ENCODE results near the gene TBC1D14.
"Not testable (repeated sequence)": the region's sequence is repeated elsewhere in the genome, so short reads cannot be mapped to it uniquely, and the experiment has no call there.

Gene TBC1D14

DNA sequence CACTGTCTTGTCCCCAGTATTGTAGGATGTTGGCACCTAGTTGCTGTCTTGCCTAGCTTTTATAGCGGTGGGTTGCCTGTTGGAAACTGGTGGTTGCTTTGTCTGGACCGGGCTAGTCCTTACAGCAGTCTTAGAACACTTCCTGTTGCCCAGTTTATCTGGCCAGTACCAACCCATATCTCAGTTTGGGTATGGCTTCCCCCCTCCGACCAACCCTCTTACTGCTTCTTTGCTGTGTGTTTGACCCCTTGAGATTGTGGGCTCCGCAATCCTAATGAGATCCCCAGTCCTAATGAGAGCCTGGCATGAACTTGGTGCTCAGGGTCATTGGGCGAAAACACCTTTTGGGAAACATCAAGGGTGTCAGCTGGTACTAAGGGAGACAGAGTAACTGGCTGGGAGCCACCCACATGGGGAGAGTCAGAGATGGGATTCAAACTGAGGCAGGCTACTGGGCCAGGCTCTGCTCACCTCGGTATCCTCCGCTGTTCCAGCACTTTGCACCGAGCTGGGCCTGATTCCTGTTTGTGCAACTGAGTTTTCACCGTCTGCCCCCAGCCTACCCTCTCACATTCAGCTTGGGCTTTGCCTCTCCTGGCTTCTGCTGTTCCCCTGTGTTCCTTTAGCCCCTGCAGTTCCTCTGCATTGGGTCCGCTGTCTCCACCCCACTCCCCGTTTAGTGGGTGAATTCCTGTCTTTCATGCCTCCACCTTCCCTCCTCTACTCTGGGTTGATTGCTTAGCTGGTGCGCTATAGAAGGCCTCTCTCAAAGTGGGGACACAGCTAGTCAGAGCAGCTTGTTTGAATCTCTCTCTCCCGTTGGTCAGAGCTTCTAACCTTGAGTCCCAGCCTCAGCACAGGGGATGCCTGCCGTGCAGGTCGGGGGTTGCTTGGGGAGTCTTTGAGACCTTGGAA, 1.6 kb downstream of the TBC1D14 start:
- no peak for DNase-seq

- not testable (repeated sequence) for DNase-seq
Measured at GRCh38 chr4:6911917-6912316, 2.3 kb downstream of the TBC1D14 start.

DNA sequence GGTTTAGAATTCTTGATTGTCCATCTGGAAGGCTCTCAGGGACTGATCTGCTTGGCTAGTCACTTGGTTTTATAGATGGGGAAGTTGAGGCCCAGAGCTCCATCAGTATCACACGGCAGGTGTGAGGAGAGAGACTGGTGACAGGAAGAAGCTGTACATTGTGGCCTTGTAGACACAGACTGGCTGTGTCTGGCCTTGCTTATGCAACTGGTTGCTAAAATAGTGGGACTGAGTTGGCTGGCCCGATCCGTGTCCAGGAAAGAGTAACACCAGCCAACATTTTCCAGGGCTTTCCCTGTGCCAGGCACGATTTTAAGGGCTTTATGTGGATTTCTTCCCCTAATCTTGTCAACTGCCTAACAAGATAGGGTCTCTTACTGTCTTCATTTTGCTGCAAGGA, 2.8 kb downstream of the TBC1D14 start:
- DNase-seq: no peak

- DNase-seq: no peak
Measured at GRCh38 chr4:6913350-6913905, 3.8 kb downstream of the TBC1D14 start.

DNA sequence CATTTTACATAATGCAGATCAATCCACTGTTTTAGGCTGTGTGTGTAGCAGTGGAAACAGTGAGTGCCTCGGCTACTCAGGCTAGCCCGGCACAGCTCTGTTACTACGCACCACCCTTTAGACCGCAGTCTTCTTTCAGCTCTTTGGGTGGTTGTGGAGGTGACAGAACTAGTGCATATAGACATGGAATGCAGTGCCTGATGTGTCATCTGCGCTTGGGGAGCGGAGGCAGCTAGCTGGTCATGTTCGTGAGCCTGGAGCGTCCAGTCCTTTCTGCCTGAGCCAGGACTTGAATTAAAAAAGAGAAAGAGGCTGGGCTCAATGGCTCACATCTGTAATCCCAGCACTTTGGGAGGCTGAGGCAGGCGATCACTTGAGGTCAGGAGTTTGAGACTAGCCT, 4.8 kb downstream of the TBC1D14 start:
- no peak for DNase-seq

GRCh38 chr4:6915041-6916005, 5.7 kb downstream of the TBC1D14 start:
- no peak for DNase-seq

DNA sequence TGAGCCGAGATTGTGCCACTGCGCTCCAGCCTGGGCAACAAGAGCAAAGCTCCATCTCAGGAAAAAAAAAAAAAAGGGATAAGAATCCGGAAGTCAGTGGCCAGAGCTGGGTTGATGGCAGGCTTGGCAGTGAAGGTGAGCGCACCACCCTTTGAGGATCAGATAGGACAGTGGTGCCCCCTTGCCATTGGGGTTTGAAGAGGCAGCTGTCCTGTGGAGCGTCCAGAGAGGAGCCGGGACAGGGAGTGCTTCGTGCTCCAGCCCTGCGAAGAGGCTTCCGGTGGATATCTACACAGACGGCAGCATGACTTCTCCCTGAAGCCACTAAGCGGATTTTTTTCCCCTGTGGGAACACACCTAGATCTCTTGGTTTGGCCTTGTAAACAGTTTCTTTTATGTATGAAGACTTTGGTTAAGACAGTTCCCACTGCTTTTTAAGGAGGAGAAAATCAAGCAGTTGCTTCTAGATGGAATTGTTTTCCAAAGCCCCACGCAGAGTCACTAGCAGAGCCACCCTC, 6.5 kb downstream of the TBC1D14 start:
- no peak for DNase-seq

DNA sequence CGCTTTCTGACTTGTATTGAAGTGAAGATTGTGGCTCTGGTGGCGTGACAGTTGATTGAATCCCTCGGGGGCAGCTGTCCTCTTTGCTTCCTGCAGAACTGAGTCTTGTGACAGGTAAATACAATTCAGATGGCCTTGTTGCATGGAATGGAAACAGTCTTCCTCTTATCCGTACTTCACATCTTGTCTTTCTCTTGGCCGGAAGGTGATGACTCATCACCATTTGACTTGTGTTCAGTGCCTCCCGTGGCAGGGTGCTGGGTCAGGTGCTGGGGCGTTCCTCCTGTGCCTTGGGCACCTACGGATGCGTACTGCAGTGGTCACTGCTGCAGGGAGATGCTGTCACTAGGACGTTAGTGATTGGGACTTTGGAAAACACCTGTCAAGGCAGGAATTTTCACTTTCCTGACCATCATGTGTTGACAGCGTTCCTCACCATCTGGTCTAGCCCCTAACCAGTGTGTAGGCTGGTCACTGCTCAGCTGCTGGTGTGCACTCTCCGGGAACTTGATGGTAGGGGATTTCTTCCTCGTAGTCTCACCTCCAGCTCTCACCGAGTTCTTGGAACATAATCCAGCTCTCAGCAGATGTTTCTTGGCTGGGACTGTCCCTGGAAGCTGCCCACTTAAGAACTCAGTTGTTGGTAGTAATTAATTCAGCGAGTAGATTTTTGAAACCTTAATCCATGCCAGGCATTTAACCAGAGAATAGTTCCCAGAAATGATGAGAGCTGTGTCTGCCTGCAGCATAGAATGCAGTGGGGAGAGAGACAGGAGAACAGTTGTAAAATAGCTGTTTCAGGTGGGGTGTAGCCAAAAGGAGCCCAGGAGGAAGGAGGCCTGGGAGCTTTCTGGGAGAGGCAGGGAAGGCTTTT, 7.2 kb downstream of the TBC1D14 start:
- DNase-seq: peak; percentile 58

DNA sequence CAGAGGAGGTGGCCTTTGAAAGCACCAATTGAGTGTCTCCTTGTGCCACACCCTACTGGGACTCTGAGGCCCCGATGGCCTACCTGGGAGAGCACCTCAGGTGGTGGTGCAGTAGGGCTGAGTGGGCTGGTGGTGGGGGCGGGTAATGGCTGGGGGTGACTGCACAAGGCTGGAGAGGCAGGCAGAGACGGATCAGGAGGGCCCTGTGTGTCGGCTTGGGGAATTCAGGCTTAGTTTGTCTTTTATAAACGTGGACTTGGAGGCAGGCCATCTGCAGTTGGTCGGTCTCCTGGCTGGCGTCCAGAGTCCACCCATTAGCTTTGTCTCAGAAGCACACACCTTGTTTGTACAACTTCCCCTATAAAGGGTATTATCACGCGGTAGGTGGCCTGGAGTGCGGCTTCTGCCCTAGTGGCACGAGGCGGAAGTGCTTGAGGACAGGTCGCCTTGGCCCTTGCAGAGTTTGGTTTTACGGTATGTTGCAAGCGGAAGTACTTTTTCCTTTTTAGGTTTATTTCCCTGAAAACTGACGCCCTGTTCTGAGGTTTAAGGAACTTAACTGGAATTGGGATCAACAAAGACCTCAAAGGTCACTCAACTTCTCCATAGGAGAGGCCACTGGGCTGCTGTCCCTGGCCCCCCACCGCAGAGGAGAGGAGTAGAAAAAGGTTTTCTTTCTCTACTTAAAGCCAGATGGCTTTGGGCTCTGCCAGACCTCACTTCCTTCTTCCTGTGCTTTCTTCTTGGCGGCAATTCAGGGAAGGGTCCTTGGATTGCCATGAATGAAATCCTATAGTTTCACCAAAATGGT, 8.0 kb downstream of the TBC1D14 start:
- DNase-seq: peak; percentile 30

- DNase-seq: no peak
Measured at GRCh38 chr4:6918338-6918737, 8.7 kb downstream of the TBC1D14 start.

GRCh38 chr4:6920171-6920570, 10.5 kb downstream of the TBC1D14 start:
- DNase-seq: no peak

DNA sequence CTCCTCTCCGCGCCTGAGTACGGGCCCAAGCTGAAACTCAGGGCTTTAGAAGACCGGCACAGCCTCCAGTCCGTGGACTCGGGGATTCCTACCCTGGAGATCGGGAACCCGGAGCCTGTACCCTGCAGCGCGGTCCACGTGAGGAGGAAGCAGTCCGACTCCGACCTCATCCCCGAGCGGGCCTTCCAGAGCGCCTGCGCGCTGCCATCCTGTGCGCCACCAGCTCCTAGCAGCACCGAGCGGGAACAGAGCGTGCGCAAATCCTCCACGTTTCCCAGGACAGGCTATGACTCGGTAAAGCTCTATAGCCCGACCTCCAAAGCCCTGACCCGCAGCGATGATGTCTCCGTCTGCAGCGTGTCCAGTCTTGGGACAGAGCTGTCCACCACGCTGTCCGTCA, 13.9 kb downstream of the TBC1D14 start:
- DNase-seq: no peak

DNA sequence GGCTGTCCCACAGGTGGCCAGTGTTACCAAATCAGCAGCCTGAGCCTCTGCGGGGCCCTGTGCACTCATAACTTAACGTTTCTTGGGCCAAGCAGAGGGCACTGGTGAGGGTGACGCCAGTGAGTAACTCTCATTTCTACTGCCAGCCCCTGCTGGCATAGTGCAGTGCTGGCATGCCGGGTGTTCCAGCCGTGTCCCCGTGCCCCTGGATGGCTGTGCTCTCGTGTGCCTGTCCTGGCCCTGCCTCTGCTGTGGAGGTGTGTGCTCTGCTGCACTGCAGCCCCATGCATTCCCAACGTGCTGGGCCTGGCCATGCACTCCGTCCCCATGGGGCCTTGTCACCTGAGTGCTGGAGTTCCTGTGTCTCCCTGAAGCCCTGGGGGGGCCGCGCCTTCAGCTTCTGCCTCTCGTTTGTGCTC, 14.7 kb downstream of the TBC1D14 start:
- no peak for DNase-seq

DNA sequence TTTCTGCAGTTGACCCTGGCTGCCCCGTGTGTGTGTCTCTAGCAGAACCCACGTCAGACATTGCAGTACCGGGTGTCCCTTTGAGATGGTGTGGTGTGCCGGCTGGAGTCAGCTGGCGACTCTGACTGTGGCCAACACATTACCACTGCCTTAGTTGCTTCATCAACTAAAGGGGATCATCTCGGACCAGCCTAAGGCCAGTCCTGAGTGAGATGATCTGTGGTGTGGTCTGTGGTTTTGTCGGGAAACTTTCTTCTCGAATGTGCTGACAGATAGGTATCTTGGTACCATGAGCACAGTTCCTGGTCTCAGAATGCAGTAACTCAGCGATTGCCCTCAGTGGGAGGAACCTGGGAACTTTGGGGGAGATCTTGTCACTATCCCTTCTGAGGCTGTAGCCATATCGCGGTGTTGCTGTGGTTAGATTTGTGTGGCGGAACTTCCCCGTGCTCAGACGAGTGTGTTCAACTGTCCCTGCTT, 15.8 kb downstream of the TBC1D14 start:
- DNase-seq: no peak

DNA sequence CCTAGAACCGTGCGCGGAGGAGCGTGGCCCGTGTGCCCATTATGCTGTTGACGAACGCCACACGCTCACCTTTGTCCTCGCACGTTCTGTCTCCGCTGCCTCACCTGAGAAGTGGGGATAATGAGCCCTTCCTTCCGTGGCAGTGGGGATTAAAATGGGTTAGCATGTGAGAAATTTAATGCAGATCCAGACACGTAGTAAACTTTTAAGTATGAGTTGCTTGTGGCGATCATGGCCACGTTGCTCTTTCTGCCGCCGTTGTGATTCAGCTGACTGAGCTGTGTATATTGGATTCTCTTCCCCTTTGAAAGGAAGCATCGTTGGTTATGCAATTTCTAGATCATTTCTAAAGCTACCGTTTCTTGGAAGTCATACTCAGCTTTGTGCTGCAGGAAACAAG, 16.5 kb downstream of the TBC1D14 start:
- no peak for DNase-seq

DNA sequence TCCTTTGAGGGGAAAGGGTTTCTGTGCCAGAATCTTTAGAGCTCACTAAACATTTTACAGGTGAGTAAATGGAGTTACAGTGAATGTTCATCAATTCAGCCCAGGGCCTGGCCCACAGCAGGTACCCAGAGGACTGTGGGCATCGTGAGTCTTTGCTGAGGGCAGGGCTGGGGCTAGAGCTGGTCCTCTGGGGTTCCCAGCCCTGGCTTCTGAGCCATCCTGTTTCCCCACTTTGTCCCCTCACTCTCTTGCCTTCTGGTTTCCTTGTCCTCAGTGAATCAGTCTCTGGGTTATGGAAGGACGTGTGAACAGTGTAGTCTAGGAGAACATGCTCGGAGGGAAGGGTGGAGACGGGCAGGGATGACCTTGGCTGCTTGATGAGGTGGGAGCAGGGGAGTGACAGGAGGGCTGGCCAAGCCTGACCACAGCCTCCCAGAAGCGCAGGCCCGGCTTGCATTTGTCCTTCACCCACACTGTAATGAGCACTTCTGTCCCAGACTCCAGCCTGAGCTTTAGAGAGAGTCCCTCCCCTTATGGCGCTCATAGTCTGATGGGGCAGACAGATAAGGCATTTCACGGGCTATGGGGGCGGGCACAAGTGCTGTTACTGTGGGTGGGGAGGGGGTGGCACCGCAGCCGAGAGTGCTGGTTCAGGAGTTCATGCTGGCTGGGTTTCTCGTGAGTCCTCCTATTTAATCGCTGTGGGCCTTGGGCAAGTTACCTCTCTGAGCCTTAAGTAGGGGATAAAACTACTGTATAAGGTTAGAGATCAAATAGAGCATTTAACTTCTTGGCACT, 17.3 kb downstream of the TBC1D14 start:
- peak; percentile 73 for DNase-seq

DNA sequence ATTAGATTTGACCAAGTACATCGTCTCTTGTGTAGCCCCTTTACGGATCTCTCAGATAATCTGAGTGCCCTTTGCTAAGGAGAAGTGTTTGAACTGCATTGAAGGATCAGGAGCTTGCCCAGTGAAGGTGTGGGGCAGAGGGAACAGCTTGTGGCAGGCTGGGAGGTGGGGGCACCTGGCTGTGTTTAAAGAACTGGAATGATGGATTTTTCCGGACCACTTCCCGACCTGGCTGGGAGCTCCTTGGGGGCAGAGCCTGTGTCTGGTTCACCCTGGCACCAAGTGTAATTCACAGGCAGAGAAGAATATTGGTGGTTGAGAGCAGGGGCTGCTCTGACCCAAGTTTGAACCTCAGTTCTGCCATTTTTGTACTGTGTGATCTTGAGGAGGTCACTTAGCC, 18.5 kb downstream of the TBC1D14 start:
- DNase-seq: no peak

DNA sequence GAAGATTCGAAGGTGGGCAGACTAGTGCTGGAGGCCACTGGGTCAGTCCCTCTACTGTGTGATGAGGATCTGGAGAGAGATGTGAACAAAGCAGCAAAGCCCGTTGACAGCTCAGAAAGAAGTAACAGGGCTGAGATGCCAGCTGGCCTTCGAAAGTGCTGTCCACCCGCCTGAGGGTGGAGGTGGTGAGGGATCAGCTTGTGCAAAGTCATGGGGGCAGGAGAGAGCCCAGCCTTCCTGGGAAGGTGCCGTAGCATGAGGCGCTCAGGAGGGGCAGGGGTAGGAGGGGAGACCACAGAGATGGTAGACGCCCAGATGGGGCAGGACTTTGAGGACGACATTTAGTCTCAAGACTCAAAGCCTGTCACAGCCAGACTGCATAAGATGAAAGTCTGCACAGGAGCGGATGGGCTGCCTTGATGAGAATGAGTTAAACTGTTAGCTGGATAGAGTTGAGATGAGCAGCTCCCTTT, 19.7 kb downstream of the TBC1D14 start:
- no peak for DNase-seq

- DNase-seq: no peak
Measured at GRCh38 chr4:6929812-6930464, 20.3 kb downstream of the TBC1D14 start.
